Measurements from ENCODE around the gene MGAT5.

DNA sequence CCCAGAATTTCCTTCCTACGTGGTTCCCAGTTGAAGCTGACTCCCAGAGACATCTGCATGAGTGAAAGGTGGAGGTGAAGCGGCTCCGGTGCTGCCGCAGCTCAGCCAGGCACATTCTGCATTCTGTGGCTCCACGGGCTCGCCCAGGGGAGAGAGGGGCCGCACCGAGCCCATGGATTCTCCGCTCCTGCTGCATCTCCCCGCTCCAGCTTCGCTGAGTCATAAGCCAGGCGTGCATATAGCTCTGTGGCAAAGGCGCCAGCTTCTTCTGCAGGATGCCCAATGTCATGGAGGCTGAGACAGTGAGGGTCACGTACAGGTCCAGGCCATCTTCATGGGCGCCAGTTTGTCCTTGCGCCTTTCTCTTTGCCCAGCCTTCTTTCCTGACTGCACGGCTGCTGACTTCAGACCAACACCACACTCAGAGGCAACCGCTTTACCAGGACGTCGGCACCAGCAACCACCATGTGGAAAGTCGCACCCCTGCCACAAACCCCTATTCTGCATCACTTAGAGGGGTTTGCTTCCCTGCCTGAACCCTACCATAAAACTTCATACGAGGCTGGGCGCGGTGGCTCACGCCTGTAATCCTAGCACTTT, 215.7 kb downstream of the MGAT5 start:
- TF ChIP-seq, protein P1, sequence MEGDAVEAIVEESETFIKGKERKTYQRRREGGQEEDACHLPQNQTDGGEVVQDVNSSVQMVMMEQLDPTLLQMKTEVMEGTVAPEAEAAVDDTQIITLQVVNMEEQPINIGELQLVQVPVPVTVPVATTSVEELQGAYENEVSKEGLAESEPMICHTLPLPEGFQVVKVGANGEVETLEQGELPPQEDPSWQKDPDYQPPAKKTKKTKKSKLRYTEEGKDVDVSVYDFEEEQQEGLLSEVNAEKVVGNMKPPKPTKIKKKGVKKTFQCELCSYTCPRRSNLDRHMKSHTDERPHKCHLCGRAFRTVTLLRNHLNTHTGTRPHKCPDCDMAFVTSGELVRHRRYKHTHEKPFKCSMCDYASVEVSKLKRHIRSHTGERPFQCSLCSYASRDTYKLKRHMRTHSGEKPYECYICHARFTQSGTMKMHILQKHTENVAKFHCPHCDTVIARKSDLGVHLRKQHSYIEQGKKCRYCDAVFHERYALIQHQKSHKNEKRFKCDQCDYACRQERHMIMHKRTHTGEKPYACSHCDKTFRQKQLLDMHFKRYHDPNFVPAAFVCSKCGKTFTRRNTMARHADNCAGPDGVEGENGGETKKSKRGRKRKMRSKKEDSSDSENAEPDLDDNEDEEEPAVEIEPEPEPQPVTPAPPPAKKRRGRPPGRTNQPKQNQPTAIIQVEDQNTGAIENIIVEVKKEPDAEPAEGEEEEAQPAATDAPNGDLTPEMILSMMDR (IDR thresholded peaks at IDR 0.05 in 2 of 3, conservative IDR thresholded peaks at IDR 0.05 in 1 of 3; ENCODE audit: borderline replicate concordance in 1 of 3, insufficient read depth in 1 of 3, low read depth in 2 of 3, low read length in 2 of 3), result no peak
- TF ChIP-seq, protein P2, sequence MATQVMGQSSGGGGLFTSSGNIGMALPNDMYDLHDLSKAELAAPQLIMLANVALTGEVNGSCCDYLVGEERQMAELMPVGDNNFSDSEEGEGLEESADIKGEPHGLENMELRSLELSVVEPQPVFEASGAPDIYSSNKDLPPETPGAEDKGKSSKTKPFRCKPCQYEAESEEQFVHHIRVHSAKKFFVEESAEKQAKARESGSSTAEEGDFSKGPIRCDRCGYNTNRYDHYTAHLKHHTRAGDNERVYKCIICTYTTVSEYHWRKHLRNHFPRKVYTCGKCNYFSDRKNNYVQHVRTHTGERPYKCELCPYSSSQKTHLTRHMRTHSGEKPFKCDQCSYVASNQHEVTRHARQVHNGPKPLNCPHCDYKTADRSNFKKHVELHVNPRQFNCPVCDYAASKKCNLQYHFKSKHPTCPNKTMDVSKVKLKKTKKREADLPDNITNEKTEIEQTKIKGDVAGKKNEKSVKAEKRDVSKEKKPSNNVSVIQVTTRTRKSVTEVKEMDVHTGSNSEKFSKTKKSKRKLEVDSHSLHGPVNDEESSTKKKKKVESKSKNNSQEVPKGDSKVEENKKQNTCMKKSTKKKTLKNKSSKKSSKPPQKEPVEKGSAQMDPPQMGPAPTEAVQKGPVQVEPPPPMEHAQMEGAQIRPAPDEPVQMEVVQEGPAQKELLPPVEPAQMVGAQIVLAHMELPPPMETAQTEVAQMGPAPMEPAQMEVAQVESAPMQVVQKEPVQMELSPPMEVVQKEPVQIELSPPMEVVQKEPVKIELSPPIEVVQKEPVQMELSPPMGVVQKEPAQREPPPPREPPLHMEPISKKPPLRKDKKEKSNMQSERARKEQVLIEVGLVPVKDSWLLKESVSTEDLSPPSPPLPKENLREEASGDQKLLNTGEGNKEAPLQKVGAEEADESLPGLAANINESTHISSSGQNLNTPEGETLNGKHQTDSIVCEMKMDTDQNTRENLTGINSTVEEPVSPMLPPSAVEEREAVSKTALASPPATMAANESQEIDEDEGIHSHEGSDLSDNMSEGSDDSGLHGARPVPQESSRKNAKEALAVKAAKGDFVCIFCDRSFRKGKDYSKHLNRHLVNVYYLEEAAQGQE (IDR thresholded peaks at IDR 0.05; ENCODE audit: low read depth), result no peak

All from HCT116 (cell line).